OCI-LY7 (cell line): ENCODE results near the gene TSHZ2. TPM values are rescaled to one million over a fixed set of nuclear protein-coding genes. Genes with fewer than 3 reads are reported as not detected.

ENCODE experiments used
- BruUV-seq: library from RNA; stranded (reverse); fragments of 400-500 nt; replicated peaks from 2 replicates; lab custom pipeline; 2021; lab: Mats Ljungman, UMichigan
- CTCF ChIA-PET: fragments of 300-600 bp; sonication (Branson Sonifier 250); formaldehyde crosslinking; loops from one replicate; lab custom pipeline; 2022; ENCODE audit warnings: antibody characterized with exemption; ENCODE audit not compliant: unreplicated experiment; lab: Charles Lee
- POLR2A ChIA-PET: fragments of 300-600 bp; sonication (Branson Sonifier 250); formaldehyde crosslinking; loops from one replicate; lab custom pipeline; 2022; ENCODE audit warnings: antibody characterized with exemption; lab: Charles Lee
- DNase-seq: peaks from one replicate; pipeline ENCODE4 v3.0.0-alpha.2; 2015; ENCODE audit warnings: low spot score
- H2AFZ ChIP-seq: fragments of 200-600 bp; sonication (generic), shearing (Covaris generic); 2 replicates; pipeline ENCODE4 v1.6.1; 2014; ENCODE audit warnings: mild to moderate bottlenecking, antibody characterized with exemption, low read length, moderate library complexity
- H3K27ac ChIP-seq: fragments of 200-600 bp; sonication (generic); 2 replicates; pipeline ENCODE4 v1.5.1; 2014; ENCODE audit warnings: mixed run types, low read depth, mild to moderate bottlenecking, moderate library complexity, low read length, inconsistent platforms; ENCODE audit not compliant: poor library complexity, severe bottlenecking
- H3K36me3 ChIP-seq: fragments of 200-600 bp; sonication (generic); 2 replicates; pipeline ENCODE4 v1.6.1; 2014; ENCODE audit warnings: mild to moderate bottlenecking, antibody characterized with exemption, low read length, moderate library complexity, mixed read lengths; ENCODE audit not compliant: insufficient read depth
- H3K4me1 ChIP-seq: fragments of 200-600 bp; sonication (generic); 2 replicates; pipeline ENCODE4 v1.5.1; 2014; ENCODE audit warnings: mild to moderate bottlenecking, low read length; ENCODE audit not compliant: insufficient read depth, poor library complexity, severe bottlenecking
- H3K4me2 ChIP-seq: fragments of 200-600 bp; sonication (generic); 2 replicates; pipeline ENCODE4 v1.6.1; 2014; ENCODE audit warnings: mild to moderate bottlenecking, low read length
- H3K4me3 ChIP-seq: fragments of 200-600 bp; sonication (generic); 2 replicates; pipeline ENCODE4 v1.5.1; 2014; ENCODE audit warnings: mild to moderate bottlenecking, low read depth, low read length; ENCODE audit not compliant: poor library complexity, severe bottlenecking
- H3K79me2 ChIP-seq: fragments of 200-600 bp; sonication (generic); 2 replicates; pipeline ENCODE4 v1.6.1; 2016; ENCODE audit warnings: low read depth, mild to moderate bottlenecking, low read length, moderate library complexity, mixed read lengths; ENCODE audit not compliant: insufficient read depth
- H3K9me2 ChIP-seq: fragments of 200-600 bp; sonication (generic); 2 replicates; pipeline ENCODE4 v1.6.1; 2016; ENCODE audit warnings: mild to moderate bottlenecking, low read length, mixed read lengths; ENCODE audit not compliant: insufficient read depth
- H3K9me3 ChIP-seq: fragments of 200-600 bp; sonication (generic); 2 replicates; pipeline ENCODE4 v1.6.1; 2014; ENCODE audit warnings: mild to moderate bottlenecking, mixed run types, low read length, mixed read lengths
- H4K20me1 ChIP-seq: fragments of 200-600 bp; sonication (generic); 2 replicates; pipeline ENCODE4 v1.6.1; 2014; ENCODE audit warnings: mild to moderate bottlenecking, antibody characterized with exemption, low read length, moderate library complexity, mixed read lengths; ENCODE audit not compliant: insufficient read depth
- CTCF ChIP-seq: fragments of 200-600 bp; sonication (generic); conservative IDR thresholded peaks from 2 replicates; pipeline ENCODE4 v1.5.1; 2014; ENCODE audit warnings: mild to moderate bottlenecking, antibody characterized with exemption, low read length, moderate library complexity, mixed read lengths
- EZH2phosphoT487 ChIP-seq: fragments of 200-600 bp; sonication (generic); IDR thresholded peaks from 2 replicates; pipeline ENCODE4 v1.6.1; 2018; ENCODE audit warnings: low read depth, borderline replicate concordance, mild to moderate bottlenecking, mixed run types, antibody characterized with exemption, low read length, moderate library complexity, mixed read lengths
- intact Hi-C: fragments of 100-400 bp; cut with micrococcal nuclease; formaldehyde crosslinking; loops from one replicate; pipeline ENCODE4 v1.10.0; 2022; ENCODE audit not compliant: unreplicated experiment
- total RNA-seq, 2 experiments: library from RNA; depleted of rRNA in 1 of 2; stranded (reverse); fragments of >200 nt in 1 of 2; shearing (Covaris generic) in 1 of 2; gene quantifications; 2 replicates each; pipeline ENCODE4 v1.2.3, GENCODE V29; 2014 to 2022

The TSHZ2 gene
- total RNA-seq, 2 experiments from 2014 or later = not detected

DNA sequence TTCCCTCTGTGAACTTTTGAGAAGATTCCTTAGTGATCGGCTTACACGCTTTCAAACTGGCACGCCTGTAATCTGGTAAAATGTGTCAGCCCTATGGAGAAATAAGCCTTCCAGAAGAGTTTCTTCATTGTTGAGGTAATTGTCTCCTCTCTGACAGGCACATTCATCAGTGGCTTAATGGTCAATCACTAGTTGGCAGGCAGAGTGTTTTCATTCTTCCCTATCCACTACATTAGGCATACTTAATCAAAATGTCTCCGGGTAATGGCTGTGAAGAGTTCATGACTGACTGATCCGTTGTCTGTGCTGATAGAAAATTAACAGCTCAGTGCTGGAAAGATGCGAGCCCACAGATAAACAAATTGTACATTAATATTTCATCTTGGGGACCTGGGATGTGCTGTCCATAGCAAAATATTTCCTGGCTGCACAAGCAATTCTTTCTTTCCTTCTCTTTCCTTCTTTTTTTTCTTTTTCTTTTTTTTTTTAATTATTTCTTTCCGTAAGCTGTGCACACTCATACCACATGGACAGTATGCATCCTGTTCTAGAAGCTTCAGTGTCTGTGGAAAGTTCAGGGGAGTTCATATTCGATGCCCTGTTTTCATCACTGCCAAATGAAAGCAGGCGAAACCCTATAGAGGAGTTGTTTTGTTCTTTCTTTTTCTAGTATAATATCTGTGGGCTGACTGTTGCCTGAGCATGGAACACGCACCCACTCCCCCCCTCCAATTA, 31.4 kb downstream of the TSHZ2 start:
- Histone ChIP-seq H3K4me3 (peak overlapping the region; percentile 63), H2AFZ (peak overlapping the region; percentile 91), H3K9me3 (no peaks in the 10 kb centered on the region), H3K36me3 (no peaks in the 10 kb centered on the region; the same call in 1 of the 2 replicates), H3K9me2 (no peaks in the 10 kb centered on the region), H3K4me2 (peak overlapping the region; percentile 94), H3K79me2 (no peaks in the 10 kb centered on the region), H3K27ac (peak overlapping the region; percentile 100), H4K20me1 (no peaks in the 10 kb centered on the region), H3K4me1 (peaks cover 62% of the 10 kb centered on the region)
- POLR2A ChIA-PET = interaction anchor here (0.6 to 5.1 kb wide), 9 partner anchors 10 to 680 kb away, joined by 3 to 36 read pairs (median 4); no protein-coding TSS in a partner anchor
- CTCF ChIA-PET = interaction anchor here (1.7 kb wide), 1 partner anchor 8 kb away, joined by 4 read pairs; no protein-coding TSS in a partner anchor
- no TSS peak for BruUV-seq
- intact Hi-C loops = loop anchor here (5.0 to 10.0 kb wide), 2 partner anchors 154 to 931 kb away; no protein-coding TSS in a partner anchor
- DNase-seq = no peak
- no peak for TF ChIP-seq EZH2phosphoT487
- TF ChIP-seq CTCF = no peak

DNA sequence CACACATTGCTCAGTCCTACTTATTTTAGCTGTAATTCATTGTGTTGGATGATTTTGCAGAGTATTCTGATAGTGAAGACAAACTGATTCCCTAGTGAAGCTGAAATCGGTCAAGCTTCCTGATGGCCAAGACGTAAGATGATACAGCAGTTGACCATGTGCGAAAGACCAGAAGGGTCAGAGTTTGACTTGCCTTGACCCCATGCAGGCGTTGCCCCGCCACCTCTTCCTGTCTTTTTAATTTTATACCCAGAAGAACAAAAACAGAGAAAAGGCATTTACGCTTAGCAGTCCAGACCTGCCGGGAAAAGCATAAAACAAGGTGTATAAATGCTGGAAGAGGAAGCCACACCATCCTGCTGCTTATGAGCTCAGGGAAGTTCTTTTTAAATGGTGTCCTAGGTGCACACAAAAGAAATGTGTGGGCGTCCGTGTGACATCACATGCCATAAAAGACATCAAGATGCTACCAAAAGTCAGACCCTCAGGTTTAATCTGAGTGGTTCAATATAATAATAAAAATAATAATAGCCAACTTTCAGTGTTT, 32.2 kb downstream of the TSHZ2 start:
- TF ChIP-seq EZH2phosphoT487 (no peak), CTCF (no peak)
- no TSS peak for BruUV-seq
- peak overlapping the region; percentile 91; the same call in 1 of the 2 replicates for H2AFZ ChIP-seq
- H3K4me1 ChIP-seq = peaks cover 56% of the 10 kb centered on the region
- POLR2A ChIA-PET = interaction anchor here (0.8 to 5.1 kb wide), 3 partner anchors 9 to 1078 kb away, joined by 3 to 36 read pairs (median 4); no protein-coding TSS in a partner anchor
- DNase-seq = no peak
- no peaks in the 10 kb centered on the region for H3K9me3 ChIP-seq
- H3K36me3 ChIP-seq = no peaks in the 10 kb centered on the region; the same call in 1 of the 2 replicates
- no peaks in the 10 kb centered on the region for H3K9me2 ChIP-seq
- intact Hi-C loops = loop anchor here (5.0 to 10.0 kb wide), 2 partner anchors 153 to 930 kb away; no protein-coding TSS in a partner anchor
- H4K20me1 ChIP-seq = no peaks in the 10 kb centered on the region
- H3K27ac ChIP-seq = peak overlapping the region; percentile 100
- no peaks in the 10 kb centered on the region for H3K79me2 ChIP-seq
- CTCF ChIA-PET = no interaction called here
- H3K4me3 ChIP-seq = no peak overlapping the region
- H3K4me2 ChIP-seq = peak overlapping the region; percentile 94; the same call in 1 of the 2 replicates
